ENCODE results near the gene SUGCT.

- TF ChIP-seq EZH2 (IDR thresholded peaks at IDR 0.05; ENCODE audit: borderline replicate concordance, low read depth, low read length), result no peak
- no peak for TF ChIP-seq NFIX (CRISPR knock-in tag; IDR thresholded peaks at IDR 0.05; ENCODE audit: low read depth)
- no peak for TF ChIP-seq CHD2 (IDR thresholded peaks at IDR 0.05; ENCODE audit: low read depth, low read length)
- TF ChIP-seq CTCF (IDR thresholded peaks at IDR 0.05 in 2 of 3, conservative IDR thresholded peaks at IDR 0.05 in 1 of 3; ENCODE audit: insufficient read depth in 2 of 3, low read depth in 1 of 3, low read length in 3 of 3), result no peak
- TF ChIP-seq MYC (IDR thresholded peaks at IDR 0.05; ENCODE audit: low read depth, low read length), result no peak
- no peak for TF ChIP-seq MYC (CRISPR knock-in tag; IDR thresholded peaks at IDR 0.05; ENCODE audit: borderline replicate concordance, low read depth)
- TF ChIP-seq, protein P1, sequence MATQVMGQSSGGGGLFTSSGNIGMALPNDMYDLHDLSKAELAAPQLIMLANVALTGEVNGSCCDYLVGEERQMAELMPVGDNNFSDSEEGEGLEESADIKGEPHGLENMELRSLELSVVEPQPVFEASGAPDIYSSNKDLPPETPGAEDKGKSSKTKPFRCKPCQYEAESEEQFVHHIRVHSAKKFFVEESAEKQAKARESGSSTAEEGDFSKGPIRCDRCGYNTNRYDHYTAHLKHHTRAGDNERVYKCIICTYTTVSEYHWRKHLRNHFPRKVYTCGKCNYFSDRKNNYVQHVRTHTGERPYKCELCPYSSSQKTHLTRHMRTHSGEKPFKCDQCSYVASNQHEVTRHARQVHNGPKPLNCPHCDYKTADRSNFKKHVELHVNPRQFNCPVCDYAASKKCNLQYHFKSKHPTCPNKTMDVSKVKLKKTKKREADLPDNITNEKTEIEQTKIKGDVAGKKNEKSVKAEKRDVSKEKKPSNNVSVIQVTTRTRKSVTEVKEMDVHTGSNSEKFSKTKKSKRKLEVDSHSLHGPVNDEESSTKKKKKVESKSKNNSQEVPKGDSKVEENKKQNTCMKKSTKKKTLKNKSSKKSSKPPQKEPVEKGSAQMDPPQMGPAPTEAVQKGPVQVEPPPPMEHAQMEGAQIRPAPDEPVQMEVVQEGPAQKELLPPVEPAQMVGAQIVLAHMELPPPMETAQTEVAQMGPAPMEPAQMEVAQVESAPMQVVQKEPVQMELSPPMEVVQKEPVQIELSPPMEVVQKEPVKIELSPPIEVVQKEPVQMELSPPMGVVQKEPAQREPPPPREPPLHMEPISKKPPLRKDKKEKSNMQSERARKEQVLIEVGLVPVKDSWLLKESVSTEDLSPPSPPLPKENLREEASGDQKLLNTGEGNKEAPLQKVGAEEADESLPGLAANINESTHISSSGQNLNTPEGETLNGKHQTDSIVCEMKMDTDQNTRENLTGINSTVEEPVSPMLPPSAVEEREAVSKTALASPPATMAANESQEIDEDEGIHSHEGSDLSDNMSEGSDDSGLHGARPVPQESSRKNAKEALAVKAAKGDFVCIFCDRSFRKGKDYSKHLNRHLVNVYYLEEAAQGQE (IDR thresholded peaks at IDR 0.05; ENCODE audit: borderline replicate concordance), result no peak
- TF ChIP-seq, protein P1 (CRISPR knock-in tag; IDR thresholded peaks at IDR 0.05; ENCODE audit: low read depth), result no peak
- no peak for TF ChIP-seq ZNF23 (CRISPR knock-in tag; IDR thresholded peaks at IDR 0.05)
- TF ChIP-seq, protein P2, sequence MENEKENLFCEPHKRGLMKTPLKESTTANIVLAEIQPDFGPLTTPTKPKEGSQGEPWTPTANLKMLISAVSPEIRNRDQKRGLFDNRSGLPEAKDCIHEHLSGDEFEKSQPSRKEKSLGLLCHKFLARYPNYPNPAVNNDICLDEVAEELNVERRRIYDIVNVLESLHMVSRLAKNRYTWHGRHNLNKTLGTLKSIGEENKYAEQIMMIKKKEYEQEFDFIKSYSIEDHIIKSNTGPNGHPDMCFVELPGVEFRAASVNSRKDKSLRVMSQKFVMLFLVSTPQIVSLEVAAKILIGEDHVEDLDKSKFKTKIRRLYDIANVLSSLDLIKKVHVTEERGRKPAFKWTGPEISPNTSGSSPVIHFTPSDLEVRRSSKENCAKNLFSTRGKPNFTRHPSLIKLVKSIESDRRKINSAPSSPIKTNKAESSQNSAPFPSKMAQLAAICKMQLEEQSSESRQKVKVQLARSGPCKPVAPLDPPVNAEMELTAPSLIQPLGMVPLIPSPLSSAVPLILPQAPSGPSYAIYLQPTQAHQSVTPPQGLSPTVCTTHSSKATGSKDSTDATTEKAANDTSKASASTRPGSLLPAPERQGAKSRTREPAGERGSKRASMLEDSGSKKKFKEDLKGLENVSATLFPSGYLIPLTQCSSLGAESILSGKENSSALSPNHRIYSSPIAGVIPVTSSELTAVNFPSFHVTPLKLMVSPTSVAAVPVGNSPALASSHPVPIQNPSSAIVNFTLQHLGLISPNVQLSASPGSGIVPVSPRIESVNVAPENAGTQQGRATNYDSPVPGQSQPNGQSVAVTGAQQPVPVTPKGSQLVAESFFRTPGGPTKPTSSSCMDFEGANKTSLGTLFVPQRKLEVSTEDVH (IDR thresholded peaks at IDR 0.05; ENCODE audit: low read depth, partially characterized antibody), result no peak
- TF ChIP-seq POU5F1 (IDR thresholded peaks at IDR 0.05; ENCODE audit: borderline replicate concordance, low read depth, low read length, partially characterized antibody), result no peak
- no peak for TF ChIP-seq ZNF778 (CRISPR knock-in tag; IDR thresholded peaks at IDR 0.05)
Measured at GRCh38 chr7:40489844-40490602, 355.2 kb downstream of the SUGCT start.

Measured in K562 (cell line).